Heart right ventricle (tissue), 16 donors: Measurements from ENCODE around the gene MON1A. TPM values are rescaled to one million over a fixed set of nuclear protein-coding genes. Genes with fewer than 3 reads are reported as not detected.

Source experiments
- ATAC-seq, 8 donors: fragments of 200-7000 bp; cut with Tn5 transposase; one replicate each; pipeline ENCODE4 v1.9.1; 2020; ENCODE audit warnings: mild to moderate bottlenecking in 8 of 8, moderate library complexity in 8 of 8, moderate number of reproducible peaks in 1 of 8
- DNase-seq, 2 donors: peaks; one replicate each; pipeline ENCODE4 v3.0.0-alpha.2; 2020
- H3K27ac ChIP-seq, 10 donors: fragments of 200-600 bp; sonication (generic) in 2 of 10; one replicate each; pipeline versions ENCODE4 v1.5.0 to v1.8.0; 2020 to 2022; ENCODE audit warnings: mild to moderate bottlenecking in 3 of 10
- H3K27me3 ChIP-seq, 7 donors: fragments of 200-600 bp; one replicate each; pipeline ENCODE4 v1.8.0; 2021 to 2022; ENCODE audit warnings: mild to moderate bottlenecking in 2 of 7
- H3K36me3 ChIP-seq, 9 donors: fragments of 200-600 bp; sonication (generic) in 1 of 9; one replicate each; pipeline versions ENCODE4 v1.5.0 to v1.8.0; 2020 to 2022; ENCODE audit warnings: mild to moderate bottlenecking in 2 of 9
- H3K4me1 ChIP-seq, 9 donors: fragments of 200-600 bp; sonication (generic) in 1 of 9; one replicate each; pipeline versions ENCODE4 v1.5.0 to v1.8.0; 2020 to 2022; ENCODE audit warnings: mild to moderate bottlenecking in 4 of 9
- H3K4me3 ChIP-seq, 10 donors: fragments of 200-600 bp; sonication (generic) in 2 of 10; one replicate each; pipeline versions ENCODE4 v1.5.0 to v1.8.0; 2020 to 2022; ENCODE audit warnings: mild to moderate bottlenecking in 7 of 10, moderate library complexity in 2 of 10
- H3K9me3 ChIP-seq, 11 donors: fragments of 200-600 bp in 10 of 11; sonication (generic) in 2 of 11; one replicate each; pipeline versions ENCODE4 v1.5.0 to v1.8.0; 2013 to 2022; ENCODE audit warnings: mild to moderate bottlenecking in 2 of 11, control low read depth in 1 of 11, moderate library complexity in 1 of 11
- WGBS, 2 donors: extraction: QIAGEN DNeasy Blood & Tissue Kit; methylation state at CpG; one replicate each; pipeline ENCODE4 v1.1.7; 2013; ENCODE audit warnings: inconsistent platforms in 1 of 2; 5-methylcytosine and 5-hydroxymethylcytosine counted together
- intact Hi-C, 10 donors: fragments of 100-400 bp; cut with DNase I; formaldehyde crosslinking; loops; one replicate each; pipeline versions ENCODE4 v1.11.1 to v1.14.2; 2022
- polyA plus RNA-seq, 2 donors: library from polyadenylated mRNA; stranded (reverse); fragments of 200-250 nt; gene quantifications; one replicate each; pipeline ENCODE4 v1.2.3, GENCODE V29; 2013
- total RNA-seq, 10 donors: library from RNA; stranded (reverse); fragmentation: NEBNext Ultra II Directional in 3 of 10; extraction: Animal tissue kit (Norgen Biotek cat#: 25700) in 3 of 10; gene quantifications; one replicate each; pipeline versions ENCODE4 v1.2.1 to v1.2.4, GENCODE V29; 2021 to 2023
- TF ChIP-seq, protein P1 (sequence below), 9 donors: fragments of 200-600 bp; sonication (generic) in 2 of 9; IDR thresholded peaks; one replicate each; pipeline versions ENCODE4 v1.5.0 to v1.8.0; 2021 to 2022; ENCODE audit warnings: antibody characterized with exemption in 9 of 9, mild to moderate bottlenecking in 5 of 9, moderate library complexity in 1 of 9
- donor health status: Arrhythmogenic right ventricular cardiomyopathy.
- donor health status: ischemic (EF 13 %, LVEDD 7.1; RV severe dilation, severe dysfunction).
- donor health status: healthy with polysubstance abuse.
- donor health status: DM: no; HTN: yes; CAD: no.
- donor health status: DM: no; HTN: no; CAD: no.
- donor health status: ischemic (EF 25% LVEDD 6.9; RV normal size, moderate dysfunction).
- donor health status: ischemic (EF 25% LVEDD 5.7; RV mildly dilated, moderate dysfunction).
- donor health status: healthy.
- donor health status: DM: yes; HTN: yes; CAD: no.
- donor health status: Ischemic cardiomyopathy.
- donor health status: ischemic (EF 35%, LVEDD 5.7; RV mildly dilated, moderate dysfunction).
- donor health status: nonischemic (EF 11% LVEDD 7.7; RV severe dilation, severe dysfunction).
- donor health status: DM: yes; HTN: yes; CAD: no.
- donor health status: PGD.
- donor health status: ischemic (EF 29% LVEDD 5.4; RV normal size, mild dysfunction).
- donor health status: nonischemic (EF 23%, LVEDD 6.1; RV moderate dilation, normal function).

The MON1A gene
- total and polyA plus RNA-seq, 12 donors = 5.3 to 10.6 (median 6.7) TPM

DNA sequence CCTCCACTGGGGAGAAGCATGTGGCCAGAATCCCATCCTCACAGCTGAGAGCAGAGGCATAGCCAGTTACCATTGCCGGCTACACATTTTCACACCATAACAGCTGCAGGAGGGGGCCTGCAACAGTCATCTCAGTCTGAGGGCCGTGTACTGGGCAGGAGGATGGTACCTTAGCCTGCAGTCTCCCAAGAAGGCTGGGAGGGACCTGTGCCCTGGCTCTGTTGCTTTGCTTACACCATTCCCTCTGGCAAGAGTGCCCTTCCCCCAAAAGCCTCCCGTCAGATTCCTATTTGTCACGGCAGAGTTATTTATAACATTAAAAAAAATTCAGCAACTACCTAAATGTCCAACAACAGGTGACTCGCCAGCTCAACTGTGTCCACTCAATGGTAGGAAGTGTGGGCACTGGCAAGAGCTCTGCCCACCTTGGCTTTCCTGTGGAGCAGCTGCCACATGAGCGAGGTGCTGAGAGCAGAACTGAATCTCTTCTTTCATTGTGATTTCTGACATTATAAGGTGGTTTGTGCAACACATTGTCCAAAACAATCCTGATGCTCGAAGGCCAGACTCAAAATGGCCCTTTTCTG is 64.3 kb downstream of the MON1A start:
- Histone ChIP-seq H3K36me3 (no peaks in the 10 kb centered on the region), H3K4me1 (peaks cover 3 to 16% (median 12%) of the 10 kb centered on the region in 9 donors), H3K27ac (no peak overlapping the region), H3K27me3 (peaks cover 10 to 48% (median 28%) of the 10 kb centered on the region in 7 donors), H3K9me3 (no peaks in the 10 kb centered on the region), H3K4me3 (no peak overlapping the region)
- no peak for DNase-seq
- 49 to 51% methylated on average over 7 of the region's 7 CpGs for WGBS, 2 donors
- ATAC-seq = no peak
- intact Hi-C loops = no loop called here
- TF ChIP-seq, protein P1, sequence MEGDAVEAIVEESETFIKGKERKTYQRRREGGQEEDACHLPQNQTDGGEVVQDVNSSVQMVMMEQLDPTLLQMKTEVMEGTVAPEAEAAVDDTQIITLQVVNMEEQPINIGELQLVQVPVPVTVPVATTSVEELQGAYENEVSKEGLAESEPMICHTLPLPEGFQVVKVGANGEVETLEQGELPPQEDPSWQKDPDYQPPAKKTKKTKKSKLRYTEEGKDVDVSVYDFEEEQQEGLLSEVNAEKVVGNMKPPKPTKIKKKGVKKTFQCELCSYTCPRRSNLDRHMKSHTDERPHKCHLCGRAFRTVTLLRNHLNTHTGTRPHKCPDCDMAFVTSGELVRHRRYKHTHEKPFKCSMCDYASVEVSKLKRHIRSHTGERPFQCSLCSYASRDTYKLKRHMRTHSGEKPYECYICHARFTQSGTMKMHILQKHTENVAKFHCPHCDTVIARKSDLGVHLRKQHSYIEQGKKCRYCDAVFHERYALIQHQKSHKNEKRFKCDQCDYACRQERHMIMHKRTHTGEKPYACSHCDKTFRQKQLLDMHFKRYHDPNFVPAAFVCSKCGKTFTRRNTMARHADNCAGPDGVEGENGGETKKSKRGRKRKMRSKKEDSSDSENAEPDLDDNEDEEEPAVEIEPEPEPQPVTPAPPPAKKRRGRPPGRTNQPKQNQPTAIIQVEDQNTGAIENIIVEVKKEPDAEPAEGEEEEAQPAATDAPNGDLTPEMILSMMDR (IDR thresholded peaks at IDR 0.05) = no peak

DNA sequence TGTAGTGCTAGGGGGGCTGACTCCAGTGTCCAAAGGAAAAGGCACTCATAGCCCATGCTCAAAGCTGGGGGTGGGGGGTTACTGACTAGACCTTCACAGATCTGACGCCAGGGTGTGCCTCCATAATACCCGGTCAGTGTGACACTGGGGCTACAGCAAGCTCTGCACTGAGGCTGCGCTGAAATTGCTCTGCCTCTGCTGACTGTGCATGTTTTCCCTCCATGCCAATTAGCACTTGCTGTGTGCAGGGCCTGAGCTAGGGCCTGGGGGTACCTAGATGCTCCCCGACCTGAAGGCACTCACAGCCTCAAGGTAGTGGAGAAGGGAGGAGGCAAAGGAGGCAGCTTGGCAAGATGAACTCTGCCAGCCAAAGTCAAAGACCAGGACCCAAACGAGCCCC is 65.1 kb downstream of the MON1A start:
- TF ChIP-seq, protein P1 (IDR thresholded peaks at IDR 0.05) = no peak
- intact Hi-C loops = loop anchor here in 1 of 10 donors (5.0 kb wide), 1 partner anchor 38 kb away; the partner anchor contains the start of gene MST1R
- 61 to 62% methylated on average over 5 of the region's 5 CpGs for WGBS, 2 donors
- H3K27me3 ChIP-seq = peaks cover 10 to 40% (median 20%) of the 10 kb centered on the region in 7 donors
- H3K4me1 ChIP-seq = peaks cover 3 to 9% (median 6%) of the 10 kb centered on the region in 9 donors
- DNase-seq = no peak
- H3K4me3 ChIP-seq = no peak overlapping the region
- H3K9me3 ChIP-seq = no peaks in the 10 kb centered on the region
- no peak for ATAC-seq
- no peak overlapping the region for H3K27ac ChIP-seq
- no peaks in the 10 kb centered on the region for H3K36me3 ChIP-seq

DNA sequence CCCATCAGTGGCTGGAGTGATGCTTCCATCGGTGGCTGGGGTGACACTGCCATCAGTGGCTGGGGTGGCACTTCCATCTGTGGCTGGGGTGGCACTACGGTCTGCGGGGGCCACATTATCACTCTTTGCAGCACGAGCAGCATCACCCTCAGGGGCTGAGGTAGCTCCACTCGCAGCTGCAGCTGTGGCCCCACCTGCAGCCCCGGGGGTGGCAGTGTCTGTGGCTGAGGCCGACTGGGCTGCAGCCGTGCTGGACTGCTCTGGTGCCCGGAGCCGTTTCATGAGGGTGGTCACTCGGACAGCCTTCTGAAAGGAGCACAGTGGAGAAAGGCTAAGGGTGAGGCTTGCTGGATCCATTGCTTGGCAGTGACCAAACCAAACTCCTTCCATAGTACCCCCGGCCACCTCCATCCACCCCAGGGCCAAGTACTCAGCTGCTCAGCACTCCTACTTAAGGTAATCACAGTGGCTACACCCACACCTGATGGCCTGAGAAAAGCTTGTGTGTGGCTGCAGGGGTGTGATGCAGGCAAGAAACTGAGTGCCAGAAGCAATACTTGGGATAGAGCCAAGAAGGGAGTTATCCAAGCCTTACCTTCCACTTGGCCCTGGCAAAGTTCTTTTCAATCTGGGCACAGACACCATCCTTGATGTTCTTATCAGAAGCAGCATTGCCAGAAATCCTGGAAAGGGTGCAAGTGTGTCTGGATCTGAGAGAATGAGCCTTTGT is 69.9 kb downstream of the MON1A start:
- intact Hi-C loops = loop anchor here in 5 of 10 donors (5.0 to 10.0 kb wide), 2 partner anchors 43 to 45 kb away; partner anchors contain the start of gene MST1R (in 5 of the 5)
- DNase-seq (no peak), ATAC-seq (no peak)
- Histone ChIP-seq H3K36me3 (no peaks in the 10 kb centered on the region), H3K4me3 (no peak overlapping the region), H3K9me3 (no peaks in the 10 kb centered on the region), H3K27me3 (peaks cover 0 to 19% (median 0%) of the 10 kb centered on the region in 7 donors), H3K4me1 (peaks cover 3 to 16% (median 14%) of the 10 kb centered on the region in 9 donors), H3K27ac (no peak overlapping the region)
- WGBS, 2 donors = 80 to 83% methylated on average over 12 of the region's 12 CpGs
- TF ChIP-seq, protein P1 (IDR thresholded peaks at IDR 0.05) = no peak

Other genes starting within 250 kb of the MON1A start
- 1 to 10 TPM; 2.3 to 5.1 (median 3.8) TPM for gene MST1, start 240.3 kb downstream of the MON1A start, total RNA-seq
- 10 to 100 TPM in 1 of 2 donors, 1 to 10 TPM in 1; 3.3 to 16.0 TPM for gene MST1, start 240.3 kb downstream of the MON1A start, polyA plus RNA-seq
- 10 to 100 TPM; 41.5 to 61.8 (median 51.4) TPM for gene RNF123, start 240.3 kb downstream of the MON1A start, total RNA-seq
- gene RNF123, start 240.3 kb downstream of the MON1A start, polyA plus RNA-seq = 10 to 100 TPM; 23.6 to 30.8 TPM
- gene AMIGO3, start 210.1 kb downstream of the MON1A start, total RNA-seq = under 1 TPM in 2 of 10 donors, not detected in 8; 0.09 to 0.15 TPM
- 1 to 10 TPM; 1.8 to 2.1 TPM for gene AMIGO3, start 210.1 kb downstream of the MON1A start, polyA plus RNA-seq
- 10 to 100 TPM in 8 of 10 donors, 1 to 10 TPM in 2; 9.6 to 30.4 (median 12.9) TPM for gene GMPPB, start 205.9 kb downstream of the MON1A start, total RNA-seq
- gene GMPPB, start 205.9 kb downstream of the MON1A start, polyA plus RNA-seq = 10 to 100 TPM in 1 of 2 donors, 1 to 10 TPM in 1; 8.7 to 48.8 TPM
- gene IP6K1, start 143.3 kb downstream of the MON1A start, total RNA-seq = 10 to 100 TPM; 13.7 to 24.4 (median 16.6) TPM
- 10 to 100 TPM in 1 of 2 donors, 1 to 10 TPM in 1; 9.0 to 12.3 TPM for gene IP6K1, start 143.3 kb downstream of the MON1A start, polyA plus RNA-seq
- gene CDHR4, start 129.9 kb downstream of the MON1A start, total RNA-seq = not detected
- under 1 TPM; 0.01 to 0.80 TPM for gene CDHR4, start 129.9 kb downstream of the MON1A start, polyA plus RNA-seq
- gene INKA1, start 126.5 kb downstream of the MON1A start, total RNA-seq = 1 to 10 TPM; 1.8 to 5.7 (median 2.5) TPM
- 1 to 10 TPM; 4.2 to 8.6 TPM for gene INKA1, start 126.5 kb downstream of the MON1A start, polyA plus RNA-seq
- 10 to 100 TPM; 13.1 to 47.0 (median 22.0) TPM for gene UBA7, start 115.9 kb downstream of the MON1A start, total RNA-seq
- 10 to 100 TPM; 12.0 to 57.6 TPM for gene UBA7, start 115.9 kb downstream of the MON1A start, polyA plus RNA-seq
- 1 to 10 TPM in 7 of 10 donors, under 1 TPM in 3; 0.20 to 2.4 (median 1.4) TPM for gene TRAIP, start 73.2 kb downstream of the MON1A start, total RNA-seq
- gene TRAIP, start 73.2 kb downstream of the MON1A start, polyA plus RNA-seq = 1 to 10 TPM in 1 of 2 donors, under 1 TPM in 1; 0.96 to 1.6 TPM
- not detected for gene CAMKV, start 59.9 kb downstream of the MON1A start, total RNA-seq
- gene CAMKV, start 59.9 kb downstream of the MON1A start, polyA plus RNA-seq = not detected
- 1 to 10 TPM in 8 of 10 donors, under 1 TPM in 2; 0.53 to 4.4 (median 1.6) TPM for gene MST1R, start 25.9 kb downstream of the MON1A start, total RNA-seq
- gene MST1R, start 25.9 kb downstream of the MON1A start, polyA plus RNA-seq = 1 to 10 TPM; 1.7 to 7.1 TPM
- gene RBM6, start 10.3 kb upstream of the MON1A start, total RNA-seq = 10 to 100 TPM; 29.8 to 57.6 (median 37.6) TPM
- gene RBM6, start 10.3 kb upstream of the MON1A start, polyA plus RNA-seq = 100 to 1,000 TPM in 1 of 2 donors, 10 to 100 TPM in 1; 26.0 to 208 TPM
- gene RBM5, start 159.1 kb upstream of the MON1A start, total RNA-seq = 10 to 100 TPM; 46.9 to 67.0 (median 56.8) TPM
- gene RBM5, start 159.1 kb upstream of the MON1A start, polyA plus RNA-seq = 10 to 100 TPM; 30.2 to 86.3 TPM
- 10 to 100 TPM in 5 of 10 donors, 1 to 10 TPM in 5; 5.1 to 37.2 (median 10.2) TPM for gene SEMA3F, start 225.5 kb upstream of the MON1A start, total RNA-seq
- gene SEMA3F, start 225.5 kb upstream of the MON1A start, polyA plus RNA-seq = 10 to 100 TPM; 15.1 to 21.3 TPM